Measurements from ENCODE around the gene LPAR3. TPM values are rescaled to one million over a fixed set of nuclear protein-coding genes. Genes with fewer than 3 reads are reported as not detected.

LPAR3 gene
- polyA plus RNA-seq, 1 donor, result 1.1 TPM

DNA sequence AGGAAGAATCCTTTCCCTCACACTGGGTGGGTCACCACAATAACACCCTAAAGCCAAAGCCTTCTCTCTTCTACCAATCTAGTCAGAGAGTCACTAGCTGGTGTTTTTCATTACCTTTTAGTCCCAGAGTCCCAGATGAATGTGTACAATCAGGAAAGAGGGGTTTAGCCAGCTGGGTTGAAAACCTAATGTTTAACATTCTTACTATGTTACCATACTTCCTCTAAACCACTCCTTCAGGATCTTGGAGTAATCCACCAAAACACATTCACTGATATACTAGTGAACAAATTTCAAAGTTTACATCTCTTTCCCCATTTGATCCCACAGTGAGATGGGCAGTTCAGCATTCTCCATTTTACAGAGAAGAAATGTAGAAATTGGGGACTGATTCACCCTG lies 9.7 kb downstream of the LPAR3 start:
- Histone ChIP-seq H3K4me1 (ENCODE audit: control insufficient read depth, insufficient read depth, low read length) (no peaks in the 10 kb centered on the region), H3K4me3 (ENCODE audit: low read length) (no peak overlapping the region), H3K27me3 (ENCODE audit: control insufficient read depth, insufficient read depth, low read length) (no peaks in the 10 kb centered on the region), H3K27ac (ENCODE audit: low read length) (no peak overlapping the region), H3K9me3 (ENCODE audit: control insufficient read depth, low read depth, low read length) (no peaks in the 10 kb centered on the region), H3K36me3 (ENCODE audit: control insufficient read depth, insufficient read depth, low read length) (no peaks in the 10 kb centered on the region)
- DNase-seq, result no peak

DNA sequence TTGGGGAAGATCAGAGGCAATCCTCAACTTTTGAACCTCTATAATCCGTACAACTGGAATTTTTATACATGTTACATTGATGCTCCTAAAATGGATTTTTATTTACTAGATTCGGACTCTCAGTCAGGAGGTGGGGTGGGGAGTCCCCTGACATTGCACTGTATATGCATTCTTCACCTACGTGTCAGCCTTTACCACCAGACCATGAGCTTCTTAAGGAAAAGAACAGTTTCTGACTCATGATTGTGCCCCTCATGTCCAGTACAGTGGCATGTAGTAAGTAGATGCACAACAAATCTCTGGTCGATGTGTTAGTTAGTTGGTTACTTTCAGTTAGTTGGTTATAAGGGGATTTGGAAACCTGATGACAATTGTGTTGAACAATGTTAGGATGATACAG lies 15.4 kb downstream of the LPAR3 start:
- Histone ChIP-seq H3K9me3 (ENCODE audit: control insufficient read depth, low read depth, low read length) (no peaks in the 10 kb centered on the region), H3K27me3 (ENCODE audit: control insufficient read depth, insufficient read depth, low read length) (peaks cover 2% of the 10 kb centered on the region), H3K36me3 (ENCODE audit: control insufficient read depth, insufficient read depth, low read length) (no peaks in the 10 kb centered on the region), H3K4me3 (ENCODE audit: low read length) (no peak overlapping the region), H3K4me1 (ENCODE audit: control insufficient read depth, insufficient read depth, low read length) (no peaks in the 10 kb centered on the region), H3K27ac (ENCODE audit: low read length) (no peak overlapping the region)
- 83% methylated on average over 1 of the region's 4 CpGs for whole genome bisulfite sequencing (ENCODE audit: insufficient coverage, low lambda C conversion rate)
- no peak for DNase-seq

DNA sequence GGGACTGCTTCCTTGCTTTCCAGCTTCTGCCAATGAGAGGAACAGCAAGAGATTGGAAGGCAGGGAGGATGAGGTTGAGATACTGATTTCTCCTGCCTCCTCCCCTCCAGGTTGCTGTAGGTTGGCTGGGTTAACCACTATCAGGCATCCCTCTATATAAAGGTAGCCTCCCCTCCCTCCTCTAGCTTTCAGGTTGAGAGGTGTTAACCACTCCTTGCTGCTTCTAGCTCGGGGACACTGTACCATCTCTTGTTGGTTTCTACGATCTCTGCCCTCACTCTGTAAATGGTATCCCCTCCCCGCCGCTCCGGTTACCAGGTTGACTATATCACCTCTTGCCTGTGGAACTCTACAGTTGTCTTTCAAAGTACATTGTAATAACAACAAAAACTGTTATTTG lies 16.7 kb downstream of the LPAR3 start:
- Histone ChIP-seq H3K9me3 (ENCODE audit: control insufficient read depth, low read depth, low read length) (no peaks in the 10 kb centered on the region), H3K27me3 (ENCODE audit: control insufficient read depth, insufficient read depth, low read length) (peaks cover 2% of the 10 kb centered on the region), H3K36me3 (ENCODE audit: control insufficient read depth, insufficient read depth, low read length) (no peaks in the 10 kb centered on the region), H3K4me3 (ENCODE audit: low read length) (no peak overlapping the region), H3K4me1 (ENCODE audit: control insufficient read depth, insufficient read depth, low read length) (no peaks in the 10 kb centered on the region), H3K27ac (ENCODE audit: low read length) (no peak overlapping the region)
- 84% methylated on average over 5 of the region's 5 CpGs for WGBS (ENCODE audit: insufficient coverage, low lambda C conversion rate)
- DNase-seq, result no peak

DNA sequence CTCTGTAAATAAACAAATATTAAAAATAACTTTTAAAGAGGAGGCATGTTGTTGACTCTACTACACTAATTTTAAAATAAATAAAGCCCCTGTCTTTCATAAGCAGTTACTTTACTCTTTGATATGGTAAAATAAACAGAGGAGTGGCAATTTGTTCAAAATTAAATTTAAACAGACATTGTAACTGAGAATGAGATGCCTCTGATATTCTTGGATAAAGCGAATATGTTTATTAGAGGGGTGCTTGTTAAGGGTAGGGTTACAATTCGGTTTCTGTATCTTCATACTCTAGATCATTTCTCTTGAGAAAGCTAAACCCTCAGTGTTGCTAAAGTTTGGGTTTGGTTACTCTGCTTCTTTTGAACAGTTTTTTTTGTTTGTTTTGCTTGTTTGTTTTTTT lies 19.6 kb downstream of the LPAR3 start:
- peaks cover 2% of the 10 kb centered on the region for H3K27me3 ChIP-seq (ENCODE audit: control insufficient read depth, insufficient read depth, low read length)
- no CpG with 5 or more reads among the region's 2 CpGs for WGBS (ENCODE audit: insufficient coverage, low lambda C conversion rate)
- no peak overlapping the region for H3K4me3 ChIP-seq (ENCODE audit: low read length)
- H3K9me3 ChIP-seq (ENCODE audit: control insufficient read depth, low read depth, low read length), result no peaks in the 10 kb centered on the region
- no peak for DNase-seq
- no peak overlapping the region for H3K27ac ChIP-seq (ENCODE audit: low read length)
- H3K36me3 ChIP-seq (ENCODE audit: control insufficient read depth, insufficient read depth, low read length), result no peaks in the 10 kb centered on the region
- no peaks in the 10 kb centered on the region for H3K4me1 ChIP-seq (ENCODE audit: control insufficient read depth, insufficient read depth, low read length)

DNA sequence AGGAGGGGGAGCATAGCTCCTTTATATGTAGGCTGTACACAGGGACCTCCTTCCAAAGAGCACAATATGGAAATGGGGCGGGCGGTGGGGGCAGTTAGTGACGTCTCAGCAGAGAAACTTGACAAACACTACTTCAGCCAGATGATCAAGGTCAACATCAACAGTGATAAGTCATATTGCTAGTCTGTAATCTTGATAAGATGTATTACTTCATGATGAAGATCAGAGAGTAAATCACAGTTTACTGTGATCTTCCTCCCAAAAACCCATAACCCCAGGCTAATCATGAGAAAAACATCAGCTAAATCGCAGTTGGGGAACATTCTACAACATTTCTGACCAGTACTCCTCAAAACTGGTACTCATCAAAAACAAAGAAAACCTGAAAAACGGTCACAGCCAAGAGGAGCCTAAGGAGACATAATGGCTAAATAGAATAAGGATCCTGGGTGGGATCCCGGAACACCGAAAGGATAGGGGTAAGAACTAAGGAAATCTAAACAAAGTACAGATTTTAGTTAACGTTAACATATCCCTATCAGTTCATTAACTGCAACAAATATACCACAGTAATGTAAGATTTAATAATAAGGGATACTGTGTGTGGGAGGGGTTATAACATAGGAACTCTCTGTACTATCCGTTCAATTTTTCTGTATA lies 20.2 kb downstream of the LPAR3 start:
- H3K27ac ChIP-seq (ENCODE audit: low read length), result no peak overlapping the region
- H3K36me3 ChIP-seq (ENCODE audit: control insufficient read depth, insufficient read depth, low read length), result no peaks in the 10 kb centered on the region
- no peaks in the 10 kb centered on the region for H3K9me3 ChIP-seq (ENCODE audit: control insufficient read depth, low read depth, low read length)
- peaks cover 2% of the 10 kb centered on the region for H3K27me3 ChIP-seq (ENCODE audit: control insufficient read depth, insufficient read depth, low read length)
- DNase-seq, result no peak
- WGBS (ENCODE audit: insufficient coverage, low lambda C conversion rate), result 95% methylated on average over 4 of the region's 9 CpGs
- no peak overlapping the region for H3K4me3 ChIP-seq (ENCODE audit: low read length)
- H3K4me1 ChIP-seq (ENCODE audit: control insufficient read depth, insufficient read depth, low read length), result no peaks in the 10 kb centered on the region

DNA sequence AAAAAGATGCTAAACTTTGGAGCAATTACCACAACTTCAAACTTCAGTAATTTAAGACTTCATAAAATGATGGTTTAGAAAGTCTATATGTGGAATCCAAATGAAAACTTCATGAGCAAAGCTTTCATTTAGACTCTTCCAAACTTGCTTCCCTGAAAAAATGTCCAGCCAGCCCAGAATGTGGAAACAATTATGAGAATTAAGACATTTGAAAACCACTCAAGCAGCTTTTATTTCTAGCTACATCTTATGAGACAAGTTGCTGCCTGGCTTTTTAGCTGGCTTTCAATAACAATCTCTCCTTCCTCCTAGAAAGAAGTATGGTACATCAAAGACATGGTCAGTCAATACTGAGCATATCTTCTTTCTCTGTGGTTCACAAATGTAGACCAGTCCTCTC lies 21.8 kb downstream of the LPAR3 start:
- Histone ChIP-seq H3K27ac (ENCODE audit: low read length) (no peak overlapping the region), H3K4me3 (ENCODE audit: low read length) (no peak overlapping the region), H3K36me3 (ENCODE audit: control insufficient read depth, insufficient read depth, low read length) (no peaks in the 10 kb centered on the region), H3K9me3 (ENCODE audit: control insufficient read depth, low read depth, low read length) (no peaks in the 10 kb centered on the region), H3K27me3 (ENCODE audit: control insufficient read depth, insufficient read depth, low read length) (peaks cover 2% of the 10 kb centered on the region), H3K4me1 (ENCODE audit: control insufficient read depth, insufficient read depth, low read length) (no peaks in the 10 kb centered on the region)
- DNase-seq, result no peak

DNA sequence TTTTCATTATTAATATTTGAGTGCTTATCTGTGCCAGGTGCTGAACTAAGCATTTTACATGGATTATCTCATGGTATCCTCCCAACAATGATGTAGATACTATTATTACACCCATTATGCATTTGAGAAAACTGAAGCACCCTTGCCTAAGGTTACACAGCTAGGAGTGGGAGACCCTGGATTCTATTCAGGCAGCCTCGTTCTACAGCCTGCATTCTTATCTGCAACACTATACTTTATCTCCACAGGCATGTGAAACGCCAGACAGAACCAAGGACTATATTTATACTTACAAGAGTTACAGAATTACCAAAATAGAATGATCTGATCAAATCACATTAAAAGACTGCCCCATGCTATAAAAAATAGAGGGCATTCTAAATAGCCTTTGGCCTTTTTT lies 22.4 kb downstream of the LPAR3 start:
- Histone ChIP-seq H3K36me3 (ENCODE audit: control insufficient read depth, insufficient read depth, low read length) (no peaks in the 10 kb centered on the region), H3K4me3 (ENCODE audit: low read length) (no peak overlapping the region), H3K4me1 (ENCODE audit: control insufficient read depth, insufficient read depth, low read length) (no peaks in the 10 kb centered on the region), H3K27ac (ENCODE audit: low read length) (no peak overlapping the region), H3K27me3 (ENCODE audit: control insufficient read depth, insufficient read depth, low read length) (no peaks in the 10 kb centered on the region), H3K9me3 (ENCODE audit: control insufficient read depth, low read depth, low read length) (no peaks in the 10 kb centered on the region)
- WGBS (ENCODE audit: insufficient coverage, low lambda C conversion rate), result 17% methylated on average over 1 of the region's 2 CpGs
- DNase-seq, result no peak

DNA sequence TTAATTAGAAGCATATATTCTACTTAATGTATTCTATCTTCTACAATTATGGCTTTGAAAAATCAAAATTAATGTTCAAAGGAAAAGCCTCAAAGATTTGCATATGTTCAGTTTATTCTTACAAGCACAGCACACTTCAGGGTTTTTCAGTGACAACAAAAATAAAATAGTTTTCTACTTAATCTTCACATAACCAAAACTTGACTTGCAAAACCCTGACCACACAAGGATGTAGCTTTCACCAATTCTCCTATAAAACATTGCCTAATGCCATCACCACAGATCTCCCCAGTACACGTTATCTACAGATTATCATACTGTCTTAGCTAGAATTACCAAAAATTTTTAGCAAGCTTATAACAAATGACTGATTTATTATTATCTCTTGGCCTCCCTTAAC lies 23.3 kb downstream of the LPAR3 start:
- no peak for DNase-seq
- whole genome bisulfite sequencing (ENCODE audit: insufficient coverage, low lambda C conversion rate), result 86% methylated on average over 1 of the region's 1 CpG

DNA sequence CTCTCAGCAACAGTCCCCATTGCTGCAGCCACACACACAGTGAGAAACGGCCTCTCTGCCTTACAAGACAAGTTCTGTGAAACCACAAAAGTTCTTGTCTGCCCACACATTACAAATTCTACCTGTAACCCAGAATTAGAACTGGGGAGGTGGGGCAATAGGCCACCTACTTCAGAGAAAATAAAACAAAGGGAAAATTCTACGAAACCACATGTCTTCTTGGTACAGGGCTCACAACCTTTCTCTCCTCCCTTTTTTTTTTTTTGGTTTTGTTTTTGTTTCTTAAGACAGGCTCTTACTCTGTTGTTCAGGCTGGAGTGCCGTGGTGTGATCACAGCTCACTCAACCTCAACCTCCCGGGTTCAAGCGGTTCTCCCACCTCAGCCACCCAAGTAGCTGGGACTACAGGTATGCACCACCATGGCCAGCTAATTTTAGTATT lies 30.2 kb downstream of the LPAR3 start:
- H3K9me3 ChIP-seq (ENCODE audit: control insufficient read depth, low read depth, low read length), result no peaks in the 10 kb centered on the region
- no peaks in the 10 kb centered on the region for H3K4me1 ChIP-seq (ENCODE audit: control insufficient read depth, insufficient read depth, low read length)
- DNase-seq, result peak in 1 of 2 donors; percentile 6
- H3K4me3 ChIP-seq (ENCODE audit: low read length), result no peak overlapping the region
- WGBS (ENCODE audit: insufficient coverage, low lambda C conversion rate), result no CpG with 5 or more reads among the region's 5 CpGs
- no peaks in the 10 kb centered on the region for H3K36me3 ChIP-seq (ENCODE audit: control insufficient read depth, insufficient read depth, low read length)
- H3K27me3 ChIP-seq (ENCODE audit: control insufficient read depth, insufficient read depth, low read length), result no peaks in the 10 kb centered on the region
- H3K27ac ChIP-seq (ENCODE audit: low read length), result no peak overlapping the region

More for the DNA sequence above, 23.3 kb downstream of the LPAR3 start:
- Histone ChIP-seq H3K27me3 (ENCODE audit: control insufficient read depth, insufficient read depth, low read length) (no peaks in the 10 kb centered on the region), H3K9me3 (ENCODE audit: control insufficient read depth, low read depth, low read length) (no peaks in the 10 kb centered on the region), H3K4me1 (ENCODE audit: control insufficient read depth, insufficient read depth, low read length) (no peaks in the 10 kb centered on the region), H3K27ac (ENCODE audit: low read length) (no peak overlapping the region), H3K36me3 (ENCODE audit: control insufficient read depth, insufficient read depth, low read length) (no peaks in the 10 kb centered on the region), H3K4me3 (ENCODE audit: low read length) (no peak overlapping the region)

DNA sequence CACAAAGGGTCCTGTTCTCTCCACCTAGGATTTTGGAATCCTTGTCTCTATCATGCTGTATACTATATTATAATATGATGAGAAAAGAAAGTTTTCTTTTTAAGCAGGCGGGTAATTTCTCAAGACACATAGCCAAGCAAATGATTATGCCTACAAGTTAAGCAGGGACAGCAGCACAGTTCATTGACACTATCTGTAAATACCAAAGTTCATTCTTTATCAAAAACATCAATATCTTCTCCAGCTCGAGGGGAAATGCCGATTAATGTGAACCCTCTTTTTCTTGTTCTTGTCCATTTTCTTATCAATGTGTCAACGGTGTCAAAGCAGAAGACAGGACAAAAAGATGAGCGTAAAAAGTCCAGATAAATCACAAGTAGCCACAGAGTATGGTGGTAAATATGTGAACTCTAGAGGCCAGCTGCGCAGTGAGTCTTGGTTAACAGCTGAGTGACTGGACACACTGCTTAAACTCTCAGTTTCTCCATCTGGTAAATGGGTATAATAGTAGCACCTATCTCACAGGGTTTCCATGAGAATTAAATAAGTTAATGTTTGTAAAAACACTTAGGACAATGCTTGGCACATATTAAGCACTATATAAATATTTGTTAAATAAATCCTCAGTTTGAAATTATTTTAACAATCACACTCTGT lies 30.9 kb downstream of the LPAR3 start:
- H3K27ac ChIP-seq (ENCODE audit: low read length), result peak overlapping the region; percentile 20

DNA sequence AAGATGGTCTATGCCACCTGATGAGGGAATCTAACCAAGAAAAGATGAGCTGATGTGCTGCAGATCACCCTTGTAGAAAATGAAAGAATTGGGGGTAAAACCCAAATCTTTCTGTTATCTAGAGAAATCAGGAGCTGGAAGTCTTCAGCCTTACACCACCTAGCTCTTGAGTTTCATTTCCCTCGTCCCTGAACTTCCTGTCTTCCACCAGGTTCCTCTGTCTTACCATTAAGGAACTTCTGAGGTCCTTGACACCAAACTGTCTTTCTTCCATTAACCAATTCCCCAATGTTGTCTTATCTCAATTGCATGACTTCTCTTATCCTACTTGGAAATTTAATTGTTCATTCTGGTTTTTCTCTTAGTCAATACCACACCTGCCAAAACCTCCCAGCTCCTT lies 31.5 kb downstream of the LPAR3 start:
- Histone ChIP-seq H3K27ac (ENCODE audit: low read length) (peak overlapping the region; percentile 20), H3K4me1 (ENCODE audit: control insufficient read depth, insufficient read depth, low read length) (no peaks in the 10 kb centered on the region), H3K36me3 (ENCODE audit: control insufficient read depth, insufficient read depth, low read length) (no peaks in the 10 kb centered on the region), H3K27me3 (ENCODE audit: control insufficient read depth, insufficient read depth, low read length) (no peaks in the 10 kb centered on the region), H3K9me3 (ENCODE audit: control insufficient read depth, low read depth, low read length) (no peaks in the 10 kb centered on the region), H3K4me3 (ENCODE audit: low read length) (no peak overlapping the region)
- WGBS (ENCODE audit: insufficient coverage, low lambda C conversion rate), result 80% methylated on average over 1 of the region's 1 CpG
- DNase-seq, result peak in 1 of 2 donors; percentile 11

More for the DNA sequence above, 30.9 kb downstream of the LPAR3 start:
- WGBS (ENCODE audit: insufficient coverage, low lambda C conversion rate), result 36% methylated on average over 5 of the region's 6 CpGs
- H3K27me3 ChIP-seq (ENCODE audit: control insufficient read depth, insufficient read depth, low read length), result no peaks in the 10 kb centered on the region
- H3K4me1 ChIP-seq (ENCODE audit: control insufficient read depth, insufficient read depth, low read length), result no peaks in the 10 kb centered on the region
- H3K4me3 ChIP-seq (ENCODE audit: low read length), result no peak overlapping the region
- DNase-seq, result peak in 1 of 2 donors; percentile 47
- H3K36me3 ChIP-seq (ENCODE audit: control insufficient read depth, insufficient read depth, low read length), result no peaks in the 10 kb centered on the region
- H3K9me3 ChIP-seq (ENCODE audit: control insufficient read depth, low read depth, low read length), result no peaks in the 10 kb centered on the region
